Mucosa of descending colon (tissue), 3 donors: ENCODE results near the gene PCGF1. TPM values are rescaled to one million over a fixed set of nuclear protein-coding genes. Genes with fewer than 3 reads are reported as not detected.

ENCODE experiments used
- ATAC-seq: fragments of 200-7000 bp; cut with Tn5 transposase; one replicate; pipeline ENCODE4 v1.9.1; 2020; ENCODE audit warnings: mild to moderate bottlenecking, moderate library complexity
- DNase-seq, 3 donors: peaks; one replicate each; pipeline ENCODE4 v3.0.0-alpha.2; 2020
- H3K36me3 ChIP-seq: fragments of 200-600 bp; one replicate; pipeline ENCODE4 v1.8.0; 2021; ENCODE audit warnings: low read depth, mild to moderate bottlenecking
- H3K4me1 ChIP-seq: fragments of 200-600 bp; one replicate; pipeline ENCODE4 v1.8.0; 2021; ENCODE audit warnings: low read depth, mild to moderate bottlenecking
- H3K4me3 ChIP-seq: fragments of 200-600 bp; one replicate; pipeline ENCODE4 v1.8.0; 2021; ENCODE audit warnings: mild to moderate bottlenecking
- H3K9me3 ChIP-seq: fragments of 200-600 bp; one replicate; pipeline ENCODE4 v1.8.0; 2021; ENCODE audit warnings: mild to moderate bottlenecking
- CTCF ChIP-seq: fragments of 200-600 bp; IDR thresholded peaks from one replicate; pipeline ENCODE4 v1.8.0; 2022; ENCODE audit warnings: antibody characterized with exemption, mild to moderate bottlenecking
- intact Hi-C, 2 donors: fragments of 100-400 bp; cut with DNase I in 1 of 2; cut with micrococcal nuclease in 1 of 2; formaldehyde crosslinking; loops; one replicate each; pipeline versions ENCODE4 v1.11.0 to v1.11.1; 2022; cut with DNase I, micrococcal nuclease
- total RNA-seq, 3 donors: library from RNA; stranded (reverse); fragmentation: NEBNext Ultra II Directional in 2 of 3; extraction: Animal tissue kit (Norgen Biotek cat#: 25700) in 2 of 3; gene quantifications; one replicate each; pipeline versions ENCODE4 v1.2.1 to v1.2.4, GENCODE V29; 2021 to 2023
- donor health status: DM: no; HTN: no; CAD: no; lungs with moderate emphysema.
- donor health status: DM: no; HTN: no; CAD: no.
- donor health status: DM: no; HTN: yes; CAD: no.

The PCGF1 gene
- total RNA-seq, 3 donors from 2014 or later = 20.3 to 29.1 (median 22.3) TPM

- Histone ChIP-seq H3K9me3 (no peaks in the 10 kb centered on the region), H3K4me1 (peaks cover 11% of the 10 kb centered on the region), H3K4me3 (peak overlapping the region; percentile 79), H3K36me3 (no peaks in the 10 kb centered on the region)
- DNase-seq (peak; percentile 62 to 76 (median 72)), ATAC-seq (peak; percentile 27)
- intact Hi-C loops = loop anchor here in 1 of 2 donors (10.0 kb wide), 1 partner anchor 46 kb away; the partner anchor contains the start of genes CCDC142 and TTC31
- TF ChIP-seq CTCF = no peak
Measured at GRCh38 chr2:74530239-74531187, 23.0 kb upstream of the PCGF1 start.

GRCh38 chr2:74529357-74530238 lies 22.1 kb upstream of the PCGF1 start, which contains the start of the genes AUP1 and HTRA2:
Gene AUP1 (minus strand): TSS chr2:74529706. CDS start chr2:74529629, 77 bp downstream.
Gene HTRA2 (plus strand): TSS chr2:74529933. CDS start chr2:74530007, 74 bp downstream.
- DNase-seq = peak; percentile 98 to 99 (median 98)
- intact Hi-C loops = loop anchor here in 1 of 2 donors (10.0 kb wide), 1 partner anchor 45 kb away; the partner anchor contains the start of genes CCDC142 and TTC31
- H3K36me3 ChIP-seq = no peaks in the 10 kb centered on the region
- H3K9me3 ChIP-seq = no peaks in the 10 kb centered on the region
- H3K4me3 ChIP-seq = peak within 1 kb of the TSS; percentile 79
- TF ChIP-seq CTCF = no peak
- H3K4me1 ChIP-seq = peaks cover 11% of the 10 kb centered on the region
- peak; percentile 90 for ATAC-seq

GRCh38 chr2:74528600-74529356 lies 21.3 kb upstream of the PCGF1 start:
- DNase-seq = peak in 1 of 3 donors; percentile 54
- ATAC-seq = peak; percentile 9
- TF ChIP-seq CTCF = no peak
- H3K4me1 ChIP-seq = peaks cover 11% of the 10 kb centered on the region
- intact Hi-C loops = no loop called here
- peak overlapping the region; percentile 79 for H3K4me3 ChIP-seq
- no peaks in the 10 kb centered on the region for H3K9me3 ChIP-seq
- H3K36me3 ChIP-seq = no peaks in the 10 kb centered on the region

- no peak overlapping the region for H3K4me3 ChIP-seq
- ATAC-seq (no peak), DNase-seq (no peak)
- H3K9me3 ChIP-seq = no peaks in the 10 kb centered on the region
- TF ChIP-seq CTCF = no peak
- H3K4me1 ChIP-seq = peaks cover 11% of the 10 kb centered on the region
- intact Hi-C loops = no loop called here
- no peaks in the 10 kb centered on the region for H3K36me3 ChIP-seq
Measured at GRCh38 chr2:74527741-74528140, 20.2 kb upstream of the PCGF1 start.
